Smooth muscle cell (in vitro differentiated cells): Measurements from ENCODE around the gene PJA2. TPM values are rescaled to one million over a fixed set of nuclear protein-coding genes. Genes with fewer than 3 reads are reported as not detected.

Experiments
- DNase-seq: peaks from one replicate; lab custom pipeline; 2025; ENCODE audit not compliant: unreplicated experiment; lab: John Stamatoyannopoulos, UW
- H2AFZ ChIP-seq: fragments of 200-600 bp; sonication (generic); 2 replicates; pipeline ENCODE4 v1.6.0; 2016; ENCODE audit warnings: antibody characterized with exemption, low read depth, mild to moderate bottlenecking
- H3F3A ChIP-seq: fragments of 200-600 bp; sonication (generic); 2 replicates; pipeline ENCODE4 v1.6.0; 2017; ENCODE audit warnings: antibody characterized with exemption, low read depth
- H3K27ac ChIP-seq: fragments of 200-600 bp; sonication (generic); 2 replicates; pipeline ENCODE4 v1.5.1; 2016; ENCODE audit warnings: low read depth, mild to moderate bottlenecking
- H3K27me3 ChIP-seq: fragments of 200-600 bp; sonication (generic); 2 replicates; pipeline ENCODE4 v1.6.1; 2016; ENCODE audit warnings: low read depth, mild to moderate bottlenecking
- H3K36me3 ChIP-seq: fragments of 200-600 bp; sonication (generic); 2 replicates; pipeline ENCODE4 v1.5.1; 2016; ENCODE audit warnings: low read depth
- H3K4me1 ChIP-seq: fragments of 200-600 bp; sonication (generic); 2 replicates; pipeline ENCODE4 v1.5.1; 2016; ENCODE audit warnings: low read depth
- H3K4me2 ChIP-seq: fragments of 200-600 bp; sonication (generic); 2 replicates; pipeline ENCODE4 v1.6.0; 2016; ENCODE audit warnings: mild to moderate bottlenecking
- H3K4me3 ChIP-seq: fragments of 200-600 bp; sonication (generic); 2 replicates; pipeline ENCODE4 v1.5.1; 2016; ENCODE audit warnings: mild to moderate bottlenecking
- H3K79me2 ChIP-seq: fragments of 200-600 bp; sonication (generic); 2 replicates; pipeline ENCODE4 v1.6.0; 2016; ENCODE audit warnings: low read depth, mild to moderate bottlenecking
- H3K9ac ChIP-seq: fragments of 200-600 bp; sonication (generic); 2 replicates; pipeline ENCODE4 v1.6.0; 2016; ENCODE audit warnings: low read depth
- H3K9me3 ChIP-seq: fragments of 200-600 bp; sonication (generic); replicated peaks from 2 replicates; pipeline ENCODE4 v1.5.1; 2016; ENCODE audit warnings: low read depth
- H4K20me1 ChIP-seq: fragments of 200-600 bp; sonication (generic); 2 replicates; pipeline ENCODE4 v1.6.0; 2016; ENCODE audit warnings: low read depth
- CTCF ChIP-seq: fragments of 200-600 bp; sonication (generic); IDR thresholded peaks from 2 replicates; pipeline ENCODE4 v1.5.1; 2017; ENCODE audit warnings: borderline replicate concordance, mild to moderate bottlenecking, antibody characterized with exemption; ENCODE audit not compliant: insufficient read depth, poor library complexity, severe bottlenecking
- WGBS: methylation state at CpG from one replicate; pipeline ENCODE4 v1.1.7; 2016; ENCODE audit warnings: low lambda C conversion rate; 5-methylcytosine and 5-hydroxymethylcytosine counted together
- polyA plus RNA-seq: library from polyadenylated mRNA; unstranded; fragments of >200 nt; fragmentation: Nextera tagmentation; extraction: Ambion mirVana; gene quantifications from 2 replicates; pipeline ENCODE4 v1.2.1, GENCODE V29; 2016
- total RNA-seq: library from RNA; depleted of rRNA; stranded (reverse); fragments of >200 nt; gene quantifications from 2 replicates; pipeline ENCODE4 v1.2.3, GENCODE V29; 2014

The PJA2 gene
- total and polyA plus RNA-seq, 2 experiments from 2014 or later = 84.0 to 183 TPM

GRCh38 chr5:109325456-109325855 lies 84.3 kb downstream of the PJA2 start:
- H3K9me3 ChIP-seq = no peaks in the 10 kb centered on the region
- peaks cover 4% of the 10 kb centered on the region for H4K20me1 ChIP-seq
- no peaks in the 10 kb centered on the region for H3K79me2 ChIP-seq
- 98% methylated on average over 5 of the region's 5 CpGs for WGBS
- H3K9ac ChIP-seq = no peak overlapping the region
- H3F3A ChIP-seq = no peaks in the 10 kb centered on the region
- TF ChIP-seq CTCF = no peak
- H2AFZ ChIP-seq = no peak overlapping the region
- H3K4me3 ChIP-seq = no peak overlapping the region
- H3K36me3 ChIP-seq = no peaks in the 10 kb centered on the region
- no peak for DNase-seq
- H3K4me2 ChIP-seq = no peak overlapping the region
- H3K27ac ChIP-seq = no peak overlapping the region
- H3K4me1 ChIP-seq = no peaks in the 10 kb centered on the region
- no peaks in the 10 kb centered on the region for H3K27me3 ChIP-seq

GRCh38 chr5:109324931-109325330 lies 84.8 kb downstream of the PJA2 start:
- Histone ChIP-seq H3K9me3 (no peaks in the 10 kb centered on the region), H3K4me2 (no peak overlapping the region), H3K4me1 (no peaks in the 10 kb centered on the region), H3K4me3 (no peak overlapping the region), H2AFZ (no peak overlapping the region), H3F3A (no peaks in the 10 kb centered on the region), H3K79me2 (no peaks in the 10 kb centered on the region), H3K27me3 (no peaks in the 10 kb centered on the region), H3K27ac (no peak overlapping the region), H4K20me1 (peaks cover 2% of the 10 kb centered on the region), H3K9ac (no peak overlapping the region), H3K36me3 (no peaks in the 10 kb centered on the region)
- DNase-seq = no peak
- TF ChIP-seq CTCF = no peak
- 73% methylated on average over 5 of the region's 5 CpGs for WGBS

GRCh38 chr5:109324351-109324750 lies 85.4 kb downstream of the PJA2 start:
- H3K27ac ChIP-seq = no peak overlapping the region
- no peaks in the 10 kb centered on the region for H3K79me2 ChIP-seq
- 89% methylated on average over 7 of the region's 7 CpGs for WGBS

More at GRCh38 chr5:109324351-109324750, 85.4 kb downstream of the PJA2 start:
- Histone ChIP-seq H3K4me1 (no peaks in the 10 kb centered on the region), H3F3A (no peaks in the 10 kb centered on the region), H3K27me3 (no peaks in the 10 kb centered on the region), H3K36me3 (no peaks in the 10 kb centered on the region), H3K4me3 (no peak overlapping the region), H3K9me3 (no peaks in the 10 kb centered on the region), H3K9ac (no peak overlapping the region), H4K20me1 (no peaks in the 10 kb centered on the region), H2AFZ (no peak overlapping the region), H3K4me2 (no peak overlapping the region)
- no peak for TF ChIP-seq CTCF
- DNase-seq = no peak
